GM19455 (cell line): ENCODE measurements around the gene HBA1.
"Not testable (repeated sequence)": the region's sequence is repeated elsewhere in the genome, so short reads cannot be mapped to it uniquely, and the experiment has no call there.

Experiments used
- ATAC-seq: cut with Tn5 transposase; IDR thresholded peaks from one replicate; pipeline ENCODE4 v1.9.1; 2021; ENCODE audit not compliant: unreplicated experiment

Gene HBA1

DNA sequence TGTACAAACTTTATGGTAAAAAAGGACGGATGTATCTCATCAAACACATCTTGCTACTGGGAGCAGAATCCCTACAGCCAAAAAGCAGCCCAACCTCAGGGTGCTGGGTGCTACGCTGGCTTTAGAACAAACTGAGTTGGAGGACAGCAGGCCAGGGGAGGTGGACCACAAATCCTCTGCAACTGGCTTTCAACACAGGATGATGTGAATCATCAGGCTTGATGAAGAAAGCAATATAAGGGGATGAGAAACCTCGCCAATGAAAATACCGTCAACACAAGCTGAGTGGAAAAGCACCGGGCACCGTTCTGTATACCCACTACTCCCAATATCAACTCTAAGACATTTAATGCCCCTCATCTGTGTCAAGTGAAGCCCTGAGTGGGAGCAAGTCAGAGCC is 18.0 kb downstream of the HBA1 start:
- no peak for ATAC-seq

DNA sequence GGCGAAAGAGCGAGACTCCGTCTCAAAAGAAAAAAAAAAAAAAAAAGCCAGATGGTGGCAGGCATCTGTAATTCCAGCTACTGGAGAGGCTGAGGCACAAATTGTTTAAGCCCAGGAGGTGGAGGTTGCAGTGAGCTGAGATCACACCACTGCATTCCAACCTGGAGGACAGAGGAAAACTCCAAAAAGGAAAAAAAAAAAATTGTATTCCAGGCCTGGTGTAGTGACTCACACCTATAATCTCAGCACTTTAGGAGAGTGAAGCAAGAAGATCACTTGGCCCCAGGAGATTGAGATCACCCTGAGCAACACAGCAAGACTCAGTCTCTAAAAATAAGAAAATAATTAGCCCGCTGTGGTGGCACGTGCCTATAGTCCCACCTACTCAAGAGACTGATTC is 23.9 kb downstream of the HBA1 start:
- ATAC-seq, result no peak

DNA sequence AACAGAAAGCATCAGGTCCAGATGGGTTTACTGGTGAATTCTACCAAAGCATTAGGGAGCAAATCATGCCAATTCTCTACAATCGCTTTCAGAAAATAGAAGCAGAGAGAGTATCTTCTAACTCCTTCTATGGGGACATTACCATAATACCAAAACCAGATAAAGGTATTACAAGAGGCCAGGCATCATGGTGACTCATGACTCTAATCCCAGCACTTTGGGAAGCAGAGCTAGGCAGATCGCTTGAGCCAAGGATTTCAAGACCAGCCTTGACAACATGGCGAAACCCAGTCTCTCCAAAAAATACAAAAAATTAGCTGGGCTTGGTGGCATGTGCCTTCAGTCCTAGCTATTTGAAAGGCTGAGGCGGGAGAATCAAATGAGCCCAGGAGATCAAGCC is 26.8 kb downstream of the HBA1 start:
- ATAC-seq, result no peak

DNA sequence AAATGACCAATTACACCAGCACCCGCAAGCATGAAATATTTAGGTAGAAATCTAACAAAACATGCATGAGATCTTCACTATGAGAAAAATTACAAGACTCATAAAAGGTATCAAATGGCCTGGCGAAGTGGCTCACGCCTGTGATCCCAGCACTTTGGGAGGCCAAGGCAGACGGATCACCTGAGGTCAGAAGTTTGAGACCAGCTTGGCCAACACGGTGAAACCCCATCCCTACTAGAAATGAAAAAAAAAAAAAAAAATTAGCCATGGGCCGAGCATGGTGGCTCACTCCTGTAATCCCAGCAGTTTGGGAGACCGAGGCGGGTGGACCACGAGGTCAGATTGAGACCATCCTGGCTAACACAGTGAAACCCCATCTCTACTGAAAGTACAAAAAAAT is 27.6 kb downstream of the HBA1 start:
- not testable (repeated sequence) for ATAC-seq

DNA sequence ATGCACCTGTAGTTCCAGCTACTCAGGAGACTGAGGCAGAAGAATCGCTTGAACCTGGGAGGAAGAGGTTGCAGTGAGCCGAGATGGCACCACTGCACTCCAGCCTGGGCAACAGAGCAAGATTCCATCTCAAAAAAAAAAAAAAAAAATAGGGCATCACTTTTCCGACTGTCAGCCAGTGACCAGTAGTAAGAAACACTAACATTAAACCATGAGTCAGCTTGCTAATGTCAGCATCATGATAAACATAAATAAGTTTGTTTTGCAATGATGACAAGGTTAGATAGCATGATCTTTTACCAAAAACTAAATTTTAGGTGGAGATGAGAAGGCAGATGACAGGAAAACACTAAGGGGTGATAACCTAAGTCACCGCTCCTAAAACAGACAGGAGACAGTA is 32.9 kb downstream of the HBA1 start:
- not testable (repeated sequence) for ATAC-seq

DNA sequence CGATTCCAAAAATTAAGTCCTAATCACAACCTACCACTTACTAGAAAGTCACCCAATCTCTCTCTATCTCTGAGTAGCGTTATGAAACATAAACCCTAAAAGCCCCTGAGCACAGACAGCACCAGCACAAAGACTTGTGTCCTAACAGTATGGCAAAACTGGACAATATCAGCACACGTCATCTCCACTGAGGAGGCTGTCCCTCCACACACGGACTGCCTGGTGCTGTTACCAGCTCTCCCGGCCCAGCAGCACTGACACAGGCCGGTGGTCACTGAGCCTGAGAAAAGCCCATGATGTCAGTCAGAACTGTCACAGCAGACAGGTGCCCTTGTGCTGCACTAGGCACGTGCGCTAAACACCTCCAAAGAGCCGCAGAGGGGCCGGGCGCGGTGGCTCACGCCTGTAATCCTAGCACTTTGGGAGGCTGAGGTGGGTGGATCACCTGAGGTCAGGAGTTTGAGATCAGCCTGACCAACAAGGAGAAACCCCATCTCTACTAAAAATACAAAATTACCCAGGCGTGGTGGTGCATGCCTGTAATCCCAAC is 35.2 kb downstream of the HBA1 start:
- not testable (repeated sequence) for ATAC-seq

DNA sequence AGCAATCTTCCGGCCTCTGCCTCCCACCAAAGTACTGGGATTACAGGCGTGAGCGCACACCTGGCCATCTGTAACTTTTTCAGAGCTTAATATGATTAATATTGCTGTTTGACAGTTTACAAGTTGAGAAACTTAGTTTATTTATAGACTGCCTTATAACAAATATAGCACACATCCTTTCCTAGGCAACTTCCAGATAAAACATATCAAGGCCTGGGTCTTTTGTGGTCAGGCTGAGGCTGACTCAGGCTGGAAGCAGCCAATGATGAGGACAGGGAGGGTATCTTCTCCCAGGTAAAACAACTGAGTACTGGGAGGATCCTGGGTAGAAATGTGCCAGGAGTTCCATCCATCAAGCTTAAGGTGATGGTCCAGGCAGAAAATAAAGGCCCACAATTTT is 36.5 kb downstream of the HBA1 start:
- ATAC-seq, result no peak

DNA sequence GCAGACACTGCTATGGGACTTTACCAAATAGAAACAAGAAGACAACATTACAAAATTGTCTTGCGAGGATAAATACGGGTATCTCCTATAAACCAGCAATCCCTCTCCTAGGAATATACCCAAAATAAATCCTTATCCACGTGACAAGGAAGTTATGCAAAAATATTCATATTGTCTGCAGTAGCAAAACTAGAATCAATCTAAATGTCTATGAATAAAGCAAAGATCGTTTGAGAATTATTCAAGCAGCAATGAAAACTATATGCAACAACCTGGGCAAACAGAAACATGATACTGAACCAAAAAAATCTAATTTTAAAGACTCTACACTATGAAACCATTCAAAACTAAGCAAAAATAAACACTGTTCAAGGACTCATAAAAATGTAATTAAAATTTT is 43.5 kb downstream of the HBA1 start:
- ATAC-seq, result no peak
